CD4-positive, alpha-beta T cell (primary cell): Measurements from ENCODE around the gene F10. TPM values are rescaled to one million over a fixed set of nuclear protein-coding genes. Genes with fewer than 3 reads are reported as not detected.

Source experiments
- ATAC-seq: fragments of 200-7000 bp; cut with Tn5 transposase; one replicate; pipeline ENCODE4 v1.10.0; 2022; ENCODE audit warnings: mild to moderate bottlenecking; ENCODE audit not compliant: poor library complexity
- CTCF ChIA-PET: fragments of 350-600 bp; sonication (Branson Sonifier 250); formaldehyde crosslinking; loops from one replicate; lab custom pipeline; 2021; ENCODE audit warnings: antibody characterized with exemption, inconsistent platforms; lab: Charles Lee
- POLR2A ChIA-PET: fragments of 350-600 bp; sonication (Branson Sonifier 250); formaldehyde crosslinking; loops from one replicate; lab custom pipeline; 2021; ENCODE audit warnings: antibody characterized with exemption, inconsistent platforms; lab: Charles Lee
- DNase-seq, 14 experiments: peaks; one replicate each; pipeline ENCODE4 v3.0.0-alpha.2; 2013 to 2020; ENCODE audit warnings: mixed read lengths in 2 of 14
- H3K27ac ChIP-seq, 2 donors: one replicate each; pipeline versions ENCODE4 v1.5.1 to v1.7.0; 2013; ENCODE audit warnings: low read length in 2 of 2, low read depth in 1 of 2, mild to moderate bottlenecking in 1 of 2
- H3K27me3 ChIP-seq, 2 experiments: 1 replicate in 1 of 2; 2 replicates in 1 of 2; pipeline versions ENCODE4 v1.6.1 to v1.7.0; 2013; ENCODE audit warnings: low read length in 2 of 2, control low read depth in 1 of 2, mild to moderate bottlenecking in 1 of 2, moderate library complexity in 1 of 2; ENCODE audit not compliant: insufficient read depth in 2 of 2, control insufficient read depth in 1 of 2
- H3K36me3 ChIP-seq: one replicate; pipeline ENCODE4 v1.6.1; 2013; ENCODE audit warnings: low read length, control low read depth; ENCODE audit not compliant: insufficient read depth
- H3K4me1 ChIP-seq: one replicate; pipeline ENCODE4 v1.6.1; 2013; ENCODE audit warnings: low read length, control low read depth; ENCODE audit not compliant: insufficient read depth
- H3K4me3 ChIP-seq: one replicate; pipeline ENCODE4 v1.5.1; 2013; ENCODE audit warnings: mild to moderate bottlenecking, low read length, moderate library complexity
- H3K9me3 ChIP-seq, 2 experiments: 1 replicate in 1 of 2; 2 replicates in 1 of 2; pipeline versions ENCODE4 v1.6.1 to v1.7.0; 2013; ENCODE audit warnings: low read length in 2 of 2, mild to moderate bottlenecking in 2 of 2, control low read depth in 1 of 2, moderate library complexity in 1 of 2; ENCODE audit not compliant: control insufficient read depth in 1 of 2, insufficient read depth in 1 of 2
- H3K27ac Mint-ChIP-seq: one replicate; pipeline ENCODE4 v1.8.0; 2020; ENCODE audit warnings: mixed read lengths
- H3K27me3 Mint-ChIP-seq: one replicate; pipeline ENCODE4 v1.8.0; 2021; ENCODE audit warnings: mixed read lengths
- H3K36me3 Mint-ChIP-seq: one replicate; pipeline ENCODE4 v1.8.0; 2021; ENCODE audit warnings: low read depth, mixed read lengths
- H3K4me1 Mint-ChIP-seq: one replicate; pipeline ENCODE4 v1.8.0; 2021; ENCODE audit warnings: low read depth, mixed read lengths
- H3K4me3 Mint-ChIP-seq: one replicate; pipeline ENCODE4 v1.8.0; 2020; ENCODE audit warnings: mild to moderate bottlenecking, mixed read lengths
- H3K9me3 Mint-ChIP-seq: one replicate; pipeline ENCODE4 v1.8.0; 2020; ENCODE audit warnings: mixed read lengths
- CTCF ChIP-seq: fragments of 200-600 bp; IDR thresholded peaks from one replicate; pipeline ENCODE4 v1.8.0; 2022; ENCODE audit warnings: antibody characterized with exemption, mild to moderate bottlenecking
- intact Hi-C, 2 experiments: fragments of 100-400 bp; cut with DNase I in 1 of 2; cut with micrococcal nuclease in 1 of 2; formaldehyde crosslinking; loops; one replicate each; pipeline versions ENCODE4 v1.15.1 to v1.9.0; 2023 to 2025; cut with DNase I, micrococcal nuclease
- total RNA-seq, 174 experiments: library from RNA in 2 of 174; stranded (reverse) in 2 of 174; gene quantifications; one replicate each; pipeline ENCODE4 v1.2.3 and lab custom pipeline; 2021 to 2026

F10 gene
- total RNA-seq, 2 experiments from 2014 or later = not detected

DNA sequence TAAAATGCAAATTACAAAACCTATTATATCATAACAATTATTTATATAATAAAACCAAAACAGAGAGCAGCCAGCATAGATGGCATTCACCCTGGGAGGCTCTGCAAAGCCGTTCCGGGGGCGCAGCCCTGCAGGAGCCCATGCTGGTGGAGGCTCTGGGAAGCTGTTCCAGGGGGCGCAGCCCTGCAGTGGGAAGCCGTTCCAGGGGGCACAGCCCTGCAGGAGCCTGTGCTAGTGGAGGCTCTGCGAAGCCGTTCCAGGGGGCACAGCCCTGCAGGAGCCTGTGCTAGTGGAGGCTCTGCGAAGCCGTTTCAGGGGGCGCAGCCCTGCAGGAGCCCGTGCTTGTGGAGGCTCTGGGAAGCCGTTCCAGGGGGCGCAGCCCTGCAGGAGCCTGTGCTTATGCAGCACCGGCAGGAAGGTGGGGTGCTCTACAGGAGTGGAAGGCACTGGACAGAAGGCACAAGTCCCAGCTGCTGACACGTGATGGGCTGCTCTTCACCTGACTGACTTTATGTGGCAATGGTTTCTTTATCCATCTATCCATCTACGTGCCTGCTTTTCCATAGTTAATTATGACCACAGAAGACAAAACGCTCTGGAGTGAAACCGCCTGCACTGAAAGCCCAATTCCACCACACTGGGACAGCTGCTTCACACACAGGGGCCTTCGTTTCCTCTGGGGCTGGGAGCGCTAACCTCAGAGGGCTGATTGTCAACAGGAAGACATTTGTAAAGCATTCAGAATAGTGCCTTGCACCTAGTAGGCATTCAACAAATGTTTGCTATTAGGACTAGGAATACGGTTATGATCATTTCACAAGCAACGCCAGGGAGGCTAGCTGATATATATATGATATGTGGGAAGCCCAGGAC is 62.2 kb downstream of the F10 start:
- Histone ChIP-seq H3K4me1 (peaks cover 48% of the 10 kb centered on the region), H3K9me3 (peaks cover 0 to 2% of the 10 kb centered on the region in 2 experiments), H3K27me3 (no peaks in the 10 kb centered on the region), H3K27ac (peak overlapping the region in 1 of 2 donors; percentile 9), H3K36me3 (peaks cover 65% of the 10 kb centered on the region), H3K4me3 (peak overlapping the region; percentile 33)
- no peak for TF ChIP-seq CTCF
- peak overlapping the region; percentile 86 for H3K4me3 Mint-ChIP-seq
- peaks cover 50% of the 10 kb centered on the region for H3K4me1 Mint-ChIP-seq
- POLR2A ChIA-PET = interaction anchor here (1.1 to 3.3 kb wide), 3 partner anchors 9 to 25 kb away, joined by 3 to 25 read pairs (median 7); partner anchors contain the start of genes CUL4A and PCID2
- ATAC-seq = peak; percentile 79
- CTCF ChIA-PET = interaction anchor here (1.6 kb wide), 2 partner anchors 12 to 25 kb away, joined by 3 read pairs; partner anchors contain the start of gene CUL4A
- peak in 9 of 14 experiments; percentile 15 to 69 (median 41) for DNase-seq
- H3K36me3 Mint-ChIP-seq = peaks cover 83% of the 10 kb centered on the region
- H3K27me3 Mint-ChIP-seq = no peaks in the 10 kb centered on the region
- H3K9me3 Mint-ChIP-seq = no peaks in the 10 kb centered on the region
- intact Hi-C loops = no loop called here
- peak overlapping the region; percentile 85 for H3K27ac Mint-ChIP-seq

- Mint-ChIP-seq H3K9me3 (no peaks in the 10 kb centered on the region), H3K27me3 (no peaks in the 10 kb centered on the region), H3K4me1 (peaks cover 42% of the 10 kb centered on the region), H3K36me3 (peaks cover 81% of the 10 kb centered on the region), H3K27ac (peak overlapping the region; percentile 85), H3K4me3 (peak overlapping the region; percentile 69)
- ChIA-PET CTCF (interaction anchor here (1.6 kb wide), 2 partner anchors 10 to 23 kb away, joined by 3 read pairs; partner anchors contain the start of gene CUL4A), POLR2A (interaction anchor here (1.6 to 3.3 kb wide), 2 partner anchors 10 to 23 kb away, joined by 7 to 25 read pairs; partner anchors contain the start of genes CUL4A and PCID2)
- H3K4me1 ChIP-seq = peaks cover 39% of the 10 kb centered on the region
- intact Hi-C loops = no loop called here
- DNase-seq (peak in 3 of 14 experiments; percentile 25 to 57 (median 31)), ATAC-seq (peak; percentile 30)
- peak overlapping the region; percentile 33 for H3K4me3 ChIP-seq
- H3K36me3 ChIP-seq = peaks cover 66% of the 10 kb centered on the region
- peak overlapping the region in 1 of 2 donors; percentile 9 for H3K27ac ChIP-seq
- TF ChIP-seq CTCF = no peak
- H3K9me3 ChIP-seq = no peaks in the 10 kb centered on the region
- no peaks in the 10 kb centered on the region for H3K27me3 ChIP-seq
These were observed 63.7 kb downstream of the F10 start for GRCh38 chr13:113186061-113186900.

- Mint-ChIP-seq H3K27ac (peak overlapping the region; percentile 85), H3K4me1 (peaks cover 42% of the 10 kb centered on the region), H3K4me3 (no peak overlapping the region), H3K9me3 (no peaks in the 10 kb centered on the region), H3K27me3 (no peaks in the 10 kb centered on the region), H3K36me3 (peaks cover 81% of the 10 kb centered on the region)
- DNase-seq (peak in 6 of 14 experiments; percentile 24 to 72 (median 36)), ATAC-seq (no peak)
- no peak for TF ChIP-seq CTCF
- intact Hi-C loops = no loop called here
- H3K27ac ChIP-seq = no peak overlapping the region
- ChIA-PET POLR2A (interaction anchor here (3.3 kb wide), 1 partner anchor 22 kb away, joined by 25 read pairs; the partner anchor contains the start of genes CUL4A and PCID2), CTCF (no interaction called here)
- no peaks in the 10 kb centered on the region for H3K27me3 ChIP-seq
- peaks cover 32% of the 10 kb centered on the region for H3K4me1 ChIP-seq
- peaks cover 60% of the 10 kb centered on the region for H3K36me3 ChIP-seq
- no peak overlapping the region for H3K4me3 ChIP-seq
- H3K9me3 ChIP-seq = no peaks in the 10 kb centered on the region
These were observed 64.7 kb downstream of the F10 start for GRCh38 chr13:113187263-113187669.
